Superior temporal gyrus (tissue), 1 donor: Measurements from ENCODE around the gene NR2F1.

Experiments used
- DNase-seq: peaks from one replicate; pipeline ENCODE4 v3.0.0-alpha.2; 2016; ENCODE audit errors: extremely low spot score

Gene NR2F1

DNA sequence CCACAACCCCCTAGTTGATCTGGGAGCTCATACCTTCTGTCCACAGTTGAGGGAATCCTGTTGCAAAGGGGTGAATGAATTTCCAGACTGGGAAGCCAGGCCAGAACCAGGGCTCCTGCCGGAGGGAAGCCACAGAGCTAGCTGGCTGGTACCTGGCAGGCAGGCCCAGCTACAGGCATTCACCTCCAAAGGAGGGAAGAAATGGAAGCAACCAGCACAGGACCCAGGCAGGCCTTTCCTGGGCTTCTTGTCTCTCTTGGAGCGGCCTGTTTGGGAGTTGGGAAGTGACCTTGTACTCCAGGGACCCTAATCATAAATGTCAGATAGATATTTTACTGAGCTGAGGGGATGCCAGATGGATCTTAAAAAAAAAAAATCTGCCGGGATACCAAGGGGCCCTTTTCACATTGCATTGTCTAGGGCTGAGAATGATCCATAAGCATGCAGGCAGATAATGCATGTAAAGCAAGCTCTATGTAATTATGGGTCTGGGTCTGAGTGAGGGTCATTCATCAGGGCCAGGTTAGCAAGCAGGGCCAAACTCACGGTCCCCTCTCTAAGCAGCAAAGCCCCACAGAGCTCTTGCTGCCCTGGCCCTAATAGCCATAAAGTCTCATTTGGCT is 8.4 kb downstream of the NR2F1 start:
- DNase-seq = no peak

DNA sequence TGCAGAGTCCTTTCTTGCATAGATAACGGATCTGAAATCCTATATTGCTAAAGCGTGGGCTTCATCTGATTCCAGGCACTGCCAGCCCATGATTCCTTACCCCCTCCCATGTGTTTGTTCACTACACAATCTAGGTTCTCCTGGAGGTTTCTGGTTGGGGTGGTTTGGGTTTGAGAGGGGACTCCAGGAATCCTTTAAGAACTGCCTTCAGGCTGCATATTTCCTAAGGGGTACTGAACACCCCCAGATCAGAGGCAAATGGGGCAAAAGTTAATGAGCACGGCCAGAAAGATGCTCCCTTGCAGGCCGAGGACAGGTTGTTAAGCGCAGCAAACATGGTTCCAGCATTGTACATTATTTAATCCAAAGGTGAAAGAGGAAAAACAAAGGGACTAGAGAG is 9.9 kb downstream of the NR2F1 start:
- peak; percentile 43 for DNase-seq

DNA sequence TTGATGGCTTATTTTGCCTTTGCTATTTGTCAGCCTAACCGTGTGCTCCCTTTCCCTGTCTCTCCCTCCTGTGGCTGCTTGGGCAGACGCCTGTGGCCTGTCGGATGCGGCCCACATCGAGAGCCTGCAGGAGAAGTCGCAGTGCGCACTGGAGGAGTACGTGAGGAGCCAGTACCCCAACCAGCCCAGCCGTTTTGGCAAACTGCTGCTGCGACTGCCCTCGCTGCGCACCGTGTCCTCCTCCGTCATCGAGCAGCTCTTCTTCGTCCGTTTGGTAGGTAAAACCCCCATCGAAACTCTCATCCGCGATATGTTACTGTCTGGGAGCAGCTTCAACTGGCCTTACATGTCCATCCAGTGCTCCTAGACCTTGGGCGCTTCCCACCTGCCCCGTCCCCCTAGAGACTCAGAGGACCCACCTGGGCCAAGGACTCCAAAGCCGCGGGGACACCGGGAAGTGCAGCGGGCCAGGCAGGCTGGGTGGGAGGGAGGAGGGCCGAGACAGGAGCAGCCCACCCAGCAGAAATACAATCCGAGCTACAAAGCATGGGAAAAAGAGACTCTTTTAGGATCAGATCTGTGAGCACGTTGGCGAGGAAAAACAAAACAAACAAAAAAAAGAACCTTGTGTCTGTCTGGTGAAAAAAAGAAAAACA is 10.6 kb downstream of the NR2F1 start:
- DNase-seq = no peak

DNA sequence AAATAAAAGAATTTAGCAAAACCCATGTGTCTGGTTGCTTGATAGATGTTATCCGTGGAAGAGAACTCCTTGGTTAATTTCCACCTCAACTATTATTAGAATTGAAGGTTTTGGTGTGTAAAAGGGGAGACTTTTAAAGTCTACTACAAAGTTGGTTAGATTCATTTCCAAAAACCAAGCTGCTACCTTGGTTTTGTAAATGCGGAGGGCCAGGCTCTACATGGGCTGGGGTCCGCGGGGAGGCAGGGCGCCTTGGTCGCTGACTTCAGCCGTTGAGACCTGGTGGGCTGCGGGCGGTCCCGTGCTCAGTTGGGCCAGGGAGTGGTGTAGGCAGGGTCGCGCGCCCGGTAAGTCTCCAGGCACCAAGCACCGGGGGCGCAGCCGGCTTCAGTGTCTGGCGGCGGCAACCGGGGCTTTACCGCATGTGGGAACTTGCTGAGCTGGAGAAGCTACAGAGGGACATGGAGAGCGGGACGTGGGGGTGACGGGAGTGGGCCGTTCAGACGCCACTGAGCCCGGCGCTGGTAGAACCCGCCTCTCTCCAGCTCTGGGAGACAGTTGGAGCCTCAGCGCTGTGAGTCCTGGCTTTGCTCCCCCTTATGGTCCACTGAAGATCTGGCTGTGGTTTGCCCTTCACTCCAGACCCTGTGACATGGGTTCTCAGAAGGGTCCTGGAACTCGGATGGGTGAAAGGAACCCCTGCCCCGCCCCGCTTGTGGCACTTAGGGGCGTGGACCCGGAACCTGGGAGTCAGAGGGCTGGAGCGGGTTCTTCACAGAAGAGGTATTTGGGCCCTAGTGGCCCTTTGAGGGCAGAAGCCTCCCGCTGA is 11.8 kb downstream of the NR2F1 start:
- peak; percentile 35 for DNase-seq

DNA sequence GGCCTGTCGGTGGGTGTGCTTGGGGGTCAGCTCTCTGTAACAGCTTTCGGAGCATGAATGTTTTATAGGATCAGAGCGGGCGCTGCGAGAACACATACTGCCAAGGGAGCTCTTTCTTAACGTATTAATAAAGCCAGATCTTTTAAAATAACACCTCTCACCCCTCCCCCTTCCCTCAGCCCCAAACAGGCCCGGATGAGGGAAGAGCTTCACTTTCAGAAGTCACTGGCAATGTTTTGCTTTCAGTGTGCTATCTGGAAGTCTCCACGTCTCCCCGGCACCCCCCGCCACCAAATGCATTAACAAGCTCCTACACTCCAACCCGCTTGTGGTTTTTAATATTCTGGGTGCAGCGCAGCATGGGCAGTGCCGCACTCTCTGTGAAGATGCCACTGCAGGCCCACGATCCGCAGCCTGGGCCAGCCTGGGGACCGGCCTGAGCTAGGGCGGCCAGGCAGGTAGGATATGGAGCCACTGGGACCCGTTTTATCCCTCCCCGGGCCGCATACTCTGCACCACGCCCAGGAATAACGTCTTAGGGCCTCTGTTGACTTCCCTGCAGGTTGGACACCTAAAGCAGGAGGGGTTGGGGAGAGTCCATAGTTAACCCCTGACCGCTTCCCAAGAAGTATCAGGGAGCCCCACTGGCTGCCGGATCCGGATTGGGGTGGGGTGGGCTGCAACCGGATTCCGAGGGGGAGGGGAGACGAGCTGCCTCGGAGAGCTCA is 12.6 kb downstream of the NR2F1 start:
- DNase-seq = peak; percentile 28

DNA sequence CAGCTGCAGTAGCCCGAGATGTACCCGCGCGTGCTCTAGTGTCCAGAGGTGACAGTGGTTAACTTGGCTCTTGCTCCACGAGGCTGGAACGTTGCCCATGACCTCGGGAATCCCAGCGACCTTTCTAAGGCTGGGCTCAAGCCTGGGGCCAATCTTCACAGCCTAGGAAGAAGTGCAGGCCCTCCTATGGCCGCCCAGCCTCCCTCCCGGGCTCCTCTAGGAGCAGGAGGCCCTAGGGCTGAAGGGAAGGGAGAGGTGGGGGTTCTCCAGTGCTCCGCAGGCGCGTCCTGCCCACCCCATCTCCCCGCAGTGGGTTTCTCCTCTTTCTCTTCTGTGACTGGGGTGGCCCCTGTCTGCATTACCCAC is 13.3 kb downstream of the NR2F1 start:
- DNase-seq = no peak

DNA sequence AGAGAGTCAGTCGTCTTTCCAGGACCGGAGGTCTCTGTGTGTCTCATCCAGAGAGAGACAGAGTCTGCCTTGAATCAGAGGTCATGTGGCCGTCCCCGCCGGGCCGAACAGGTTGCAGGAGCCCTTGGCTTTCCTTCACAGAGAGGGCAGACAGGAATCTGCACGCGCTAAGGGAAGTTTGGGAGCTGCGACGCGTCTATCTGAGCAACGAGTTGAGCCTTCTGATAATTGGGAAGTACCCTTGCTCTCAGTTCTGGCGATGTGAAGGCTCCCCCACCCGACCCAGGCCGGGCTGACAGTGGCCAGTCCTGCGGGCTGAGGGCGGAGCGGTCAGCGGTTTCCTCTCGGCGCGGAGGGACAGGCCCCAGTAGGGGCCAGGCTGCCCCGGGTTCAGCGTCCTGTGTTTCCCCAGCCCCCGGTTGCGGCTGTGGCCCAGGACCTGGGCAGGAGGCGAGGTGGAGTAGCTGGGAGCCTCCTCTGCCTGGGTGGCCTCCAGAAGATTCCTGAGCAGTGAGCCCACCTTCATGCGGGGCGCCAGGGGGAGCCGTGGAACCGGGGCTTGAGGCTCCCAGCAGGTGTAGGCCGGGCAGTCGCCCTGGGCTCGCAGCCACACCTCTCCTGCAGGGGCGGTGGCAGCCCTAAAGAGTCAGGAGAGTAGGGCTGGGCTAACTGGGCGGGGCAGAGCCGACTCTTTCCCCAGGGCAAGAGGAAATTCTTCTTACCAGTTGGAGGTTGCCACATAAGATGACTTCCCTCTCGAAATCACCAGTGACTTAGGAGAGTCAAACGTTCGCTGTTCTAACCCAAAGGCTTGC is 13.9 kb downstream of the NR2F1 start:
- no peak for DNase-seq

DNA sequence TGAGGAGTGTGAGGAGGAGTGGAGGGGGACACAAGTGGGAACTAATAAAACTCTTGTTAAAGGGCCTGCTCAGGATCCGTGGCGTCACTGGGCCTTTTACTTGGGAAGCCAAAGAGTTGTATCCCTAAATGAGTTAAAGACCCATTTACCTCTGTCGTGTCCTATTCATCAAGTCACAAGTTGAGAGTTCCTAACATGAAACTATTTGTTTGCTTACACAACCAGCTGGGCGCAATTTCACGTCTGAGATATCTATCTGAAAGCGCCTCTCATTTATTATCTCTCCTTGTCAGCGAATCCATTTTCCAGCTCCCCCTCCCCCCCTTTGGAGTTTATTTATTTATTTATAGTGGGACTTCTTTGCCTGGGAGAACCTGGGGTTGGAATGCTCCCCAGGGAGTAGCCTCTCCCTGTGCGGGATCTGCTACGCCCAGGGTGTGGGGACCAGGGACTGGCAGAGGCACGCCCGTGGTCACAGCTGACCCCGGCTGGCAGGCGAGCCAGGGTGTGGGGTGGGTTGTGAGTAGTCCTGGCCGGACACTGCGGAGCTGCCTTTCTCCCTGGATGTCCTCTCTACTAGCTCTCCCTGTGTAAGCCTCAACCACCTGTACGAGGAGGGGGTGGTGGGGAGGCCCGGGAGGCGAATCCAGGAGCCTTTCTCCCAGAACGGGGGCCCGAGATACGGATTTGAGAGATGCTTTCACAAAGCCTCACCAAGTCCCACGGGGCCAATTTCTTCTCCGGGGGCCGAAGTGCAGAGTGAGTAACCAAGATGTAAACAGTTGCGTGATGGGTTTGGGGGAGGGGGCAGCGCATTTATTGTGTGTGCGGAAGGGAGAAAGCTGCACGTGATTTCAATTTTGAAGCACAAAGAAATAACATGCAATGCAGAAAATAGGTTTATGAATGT is 15.3 kb downstream of the NR2F1 start:
- peak; percentile 14 for DNase-seq

DNA sequence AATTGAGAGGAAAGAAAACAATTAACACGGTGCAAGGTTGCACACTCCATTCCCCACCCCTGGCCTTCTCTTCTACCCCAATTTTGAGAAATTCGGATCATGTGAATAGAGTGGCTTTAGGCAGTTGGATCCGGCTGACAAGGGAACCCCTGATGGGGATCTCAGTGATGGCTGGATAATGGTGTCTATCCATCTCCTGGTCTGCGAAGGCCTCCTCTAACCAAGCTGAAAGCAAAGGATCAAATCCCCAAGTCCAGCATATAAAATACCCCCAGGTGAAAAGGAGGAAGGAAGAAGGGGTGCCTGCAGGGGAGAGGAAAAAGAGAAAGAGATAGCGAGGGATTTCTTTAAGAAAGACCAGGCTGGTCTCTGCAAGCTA is 16.0 kb downstream of the NR2F1 start:
- DNase-seq = peak; percentile 44

DNA sequence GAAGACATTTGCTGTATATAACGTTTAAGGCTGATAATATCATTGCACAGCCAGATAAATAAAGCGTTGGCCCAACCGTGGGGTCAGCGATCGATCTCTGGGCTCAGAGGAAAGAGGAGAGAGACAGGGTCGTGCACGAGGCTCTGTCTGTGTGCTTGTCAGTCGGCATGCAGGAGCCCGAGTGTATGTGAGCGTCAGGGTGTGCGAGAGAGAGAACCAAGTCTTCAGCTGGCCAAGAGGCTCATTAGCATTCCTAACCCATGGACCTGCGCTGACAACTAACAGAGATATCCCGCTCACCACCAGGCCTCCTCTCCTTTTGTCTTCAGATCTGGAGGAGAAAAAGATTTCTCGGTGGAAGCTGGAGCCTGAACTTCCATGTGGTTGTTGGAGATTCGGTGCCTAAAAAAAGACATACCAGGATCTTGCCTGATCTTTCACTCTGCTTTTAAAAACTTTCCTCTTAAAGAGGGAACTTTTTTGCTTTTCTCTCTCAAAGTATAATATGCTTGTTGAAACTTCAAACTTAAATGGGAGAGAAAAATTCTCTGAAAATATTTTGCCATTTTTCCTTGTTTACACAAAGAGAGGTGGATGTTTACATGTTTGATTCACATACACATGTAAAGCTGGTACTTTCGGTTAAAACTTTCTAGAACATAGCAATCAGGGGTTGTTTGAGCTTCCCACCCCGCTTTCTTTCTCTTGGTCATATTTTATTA is 16.5 kb downstream of the NR2F1 start:
- DNase-seq = peak; percentile 64

DNA sequence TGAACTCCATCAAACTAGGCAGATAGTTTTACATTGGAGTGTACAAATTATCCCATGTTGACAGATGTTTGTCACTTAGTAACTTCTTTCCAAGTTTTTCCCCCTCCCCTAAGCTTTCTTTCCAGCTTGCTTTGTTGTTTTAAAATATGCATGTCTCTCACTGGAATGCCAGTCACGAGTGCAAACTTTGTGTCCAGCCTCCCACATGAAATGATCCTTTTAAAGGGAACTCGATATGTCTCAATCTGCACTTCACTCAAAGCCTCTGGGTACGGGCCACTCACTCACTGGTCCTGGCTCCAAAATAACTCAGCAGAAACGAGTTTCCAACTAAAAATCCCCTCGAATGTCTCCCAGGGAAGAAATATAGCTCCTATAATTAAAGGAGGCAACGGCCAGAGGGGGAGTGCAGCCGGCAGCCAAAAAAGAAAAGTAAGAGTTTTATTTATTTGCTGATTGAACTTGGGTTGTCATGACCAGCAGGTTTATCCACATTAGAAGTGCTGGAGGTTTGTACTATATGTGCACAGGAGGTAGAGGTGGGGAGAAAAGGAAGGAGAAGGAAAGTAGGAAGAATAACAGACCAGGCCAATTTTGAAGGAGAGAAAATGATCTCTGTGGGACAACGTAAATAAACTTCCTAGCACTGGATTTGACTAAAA is 17.5 kb downstream of the NR2F1 start:
- no peak for DNase-seq

DNA sequence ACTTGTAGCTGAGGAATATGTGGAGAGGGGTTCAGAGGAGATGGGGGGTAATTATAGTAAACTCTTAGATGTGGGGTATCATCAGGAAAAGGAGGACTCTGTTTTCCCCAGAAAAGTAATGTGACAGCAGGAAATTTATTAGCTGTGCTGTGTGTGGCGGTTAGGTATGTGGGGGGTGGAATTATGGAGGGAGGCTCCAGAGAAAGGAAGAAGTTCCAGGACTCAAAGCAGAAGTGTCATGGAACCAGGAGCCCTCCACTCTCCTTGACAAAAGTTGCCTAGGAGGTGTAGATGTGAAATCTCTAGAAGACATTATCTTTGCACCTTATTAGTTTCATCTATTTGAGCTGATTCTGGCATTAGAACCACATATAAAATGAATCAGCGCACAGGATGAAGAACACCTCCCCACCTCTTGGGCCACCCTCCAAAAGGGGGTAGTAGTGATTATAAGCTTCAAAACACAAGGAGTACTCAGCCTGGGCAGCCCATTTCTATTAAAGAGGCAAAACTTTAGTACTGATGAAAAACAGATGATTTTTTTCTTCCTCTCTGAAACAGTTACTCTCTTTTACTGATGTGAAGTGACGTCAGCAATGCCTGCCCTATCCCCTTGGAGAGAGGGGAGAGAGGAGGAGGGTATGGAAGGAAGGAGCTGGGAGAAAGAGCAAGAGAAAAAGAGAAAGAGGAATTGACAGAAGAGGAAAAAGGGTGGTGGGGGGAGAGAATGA is 18.2 kb downstream of the NR2F1 start:
- peak; percentile 70 for DNase-seq

DNA sequence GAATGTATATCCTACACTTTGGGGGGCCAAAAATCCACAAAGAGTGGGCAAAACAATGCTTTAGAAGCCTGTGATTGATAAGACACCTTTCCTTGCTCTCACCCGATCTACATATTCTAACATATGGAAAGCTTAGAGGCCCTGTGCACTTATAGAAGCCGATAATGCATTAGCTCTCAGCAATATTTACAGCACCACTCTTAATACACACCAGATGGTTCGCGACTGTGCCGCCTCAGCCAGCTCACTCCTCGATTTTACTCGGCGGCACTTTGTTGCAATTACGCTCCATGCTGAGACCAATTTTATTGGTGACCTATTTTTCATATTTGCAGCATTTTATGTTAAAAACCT is 18.8 kb downstream of the NR2F1 start:
- DNase-seq = peak; percentile 43

DNA sequence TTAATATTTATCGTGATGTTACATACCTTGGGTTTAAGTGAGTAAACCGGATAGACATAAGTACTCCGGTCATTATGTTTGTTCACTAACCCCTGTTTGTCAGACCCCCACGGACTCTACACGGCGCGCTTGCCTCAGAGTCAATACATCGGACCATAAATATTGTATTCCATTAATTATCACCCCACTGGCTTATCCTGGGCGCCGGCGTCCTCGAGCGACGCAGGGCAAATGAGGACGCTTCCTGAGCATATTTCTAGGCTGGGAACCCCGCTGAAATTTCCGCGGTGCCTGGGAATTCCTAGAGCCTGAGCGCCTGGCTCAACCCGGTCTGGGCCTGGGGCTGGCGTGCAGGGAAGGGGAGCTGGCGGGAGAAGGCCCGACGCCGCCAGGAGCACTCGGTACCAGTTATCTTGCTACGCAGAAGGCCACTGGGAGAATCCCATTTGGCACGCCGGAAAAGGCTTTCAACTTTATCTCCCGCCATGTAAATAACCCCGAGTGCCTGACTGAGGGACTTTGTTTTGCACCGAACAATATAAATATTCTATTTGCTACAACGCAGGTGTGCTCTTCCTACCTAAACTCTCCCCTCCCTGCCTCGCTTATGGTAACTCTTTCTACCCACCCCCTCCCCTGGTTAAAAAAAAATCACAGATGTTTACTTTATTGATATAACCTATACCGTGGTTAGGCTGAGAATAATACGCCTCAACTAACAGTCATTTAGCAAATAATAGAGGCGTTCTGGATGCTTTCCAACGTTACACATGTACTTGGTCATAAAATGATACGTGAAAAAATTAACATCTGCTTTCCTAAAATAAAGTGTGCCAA is 19.4 kb downstream of the NR2F1 start:
- DNase-seq = no peak

DNA sequence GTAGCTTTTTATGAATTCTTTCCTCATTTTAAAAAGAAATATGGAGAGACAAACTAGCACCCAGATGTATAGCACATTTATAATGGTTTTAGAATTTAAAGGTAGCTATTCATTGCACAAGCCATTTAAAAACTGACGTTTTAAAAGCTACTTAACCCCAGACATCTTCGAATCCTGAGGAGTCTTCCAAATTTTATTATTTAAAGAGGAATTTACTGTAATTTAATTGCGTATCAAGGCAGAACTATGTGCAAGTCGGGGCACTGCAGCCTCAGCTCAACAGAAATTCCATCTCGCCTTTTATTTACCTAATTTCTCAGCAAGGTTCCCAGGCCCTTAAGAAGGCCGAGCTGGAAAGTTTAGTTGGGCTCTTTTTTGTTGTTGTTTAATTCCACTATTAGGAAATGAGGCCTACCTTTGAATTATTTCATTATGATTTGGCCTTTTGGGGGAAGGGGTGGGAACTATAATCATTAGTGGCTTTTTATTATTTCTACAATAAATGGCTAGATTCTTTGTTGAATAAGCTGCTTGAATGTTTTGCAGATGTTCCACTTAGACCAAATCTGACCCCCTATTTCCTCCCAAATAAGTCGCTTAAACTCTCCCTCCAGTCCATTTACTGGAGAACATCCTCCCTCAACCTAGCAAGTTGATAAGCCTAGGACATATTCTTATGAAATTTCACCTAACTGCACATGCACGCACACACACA is 20.2 kb downstream of the NR2F1 start:
- DNase-seq = peak; percentile 52

DNA sequence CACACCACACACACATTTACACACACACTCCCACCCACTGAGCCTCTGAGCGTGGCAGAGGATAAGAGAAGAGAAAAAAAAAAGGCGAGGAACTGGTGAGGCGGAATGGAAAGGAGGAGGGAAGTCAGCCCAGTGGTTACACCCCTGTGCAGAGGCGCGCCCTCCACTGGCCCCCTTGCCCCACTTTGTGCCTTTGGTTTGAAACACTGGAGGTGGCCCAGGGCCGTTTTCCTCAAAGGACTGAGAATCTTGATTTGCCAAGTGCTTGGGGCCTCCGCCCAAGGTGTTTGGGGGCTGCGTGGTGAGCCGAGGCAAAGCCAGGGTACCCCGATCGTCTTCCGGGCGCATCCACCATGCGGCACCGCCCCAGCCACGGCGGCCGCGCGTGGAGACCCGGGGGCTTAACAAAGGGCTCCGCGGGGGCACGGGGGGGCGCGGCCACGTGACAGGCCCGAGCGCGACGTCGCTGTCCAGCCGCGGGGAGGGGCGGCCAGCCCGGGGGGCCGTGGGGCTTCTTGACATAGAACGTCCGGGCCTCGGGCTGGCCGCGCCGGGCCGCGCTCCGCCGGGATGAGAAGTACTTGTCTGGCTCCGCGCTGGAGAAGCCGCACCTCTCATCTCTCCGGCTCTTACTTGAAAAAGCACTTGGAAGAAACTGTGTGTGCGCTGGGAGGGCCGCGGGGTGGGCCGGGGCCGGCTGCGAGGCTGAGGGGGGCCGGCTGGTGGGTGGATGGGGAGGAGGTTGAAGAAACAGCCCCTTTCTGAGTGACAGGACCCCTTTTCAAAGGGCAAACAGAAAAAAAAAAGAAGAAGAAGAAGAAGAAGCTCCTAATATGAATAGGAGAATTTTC is 21.0 kb downstream of the NR2F1 start:
- no peak for DNase-seq
